Prostate gland (tissue), 2 donors: ENCODE results near the gene RILP. TPM values are rescaled to one million over a fixed set of nuclear protein-coding genes. Genes with fewer than 3 reads are reported as not detected.
A peak's percentile ranks its signal among the peaks of the same experiment; 100 is the strongest.

Source experiments
- DNase-seq: peaks from one replicate; pipeline ENCODE4 v3.0.0-alpha.2; 2019; ENCODE audit warnings: low spot score
- H3K27ac ChIP-seq, 2 donors: fragments of 200-600 bp; sonication (generic); 2 replicates each; pipeline ENCODE4 v1.5.1; 2017 to 2019
- H3K27me3 ChIP-seq: fragments of 200-600 bp; sonication (generic); replicated peaks from 2 replicates; pipeline ENCODE4 v1.5.1; 2019; ENCODE audit not compliant: insufficient read depth
- H3K36me3 ChIP-seq, 2 donors: fragments of 200-600 bp; sonication (generic); 1 replicate in 1 of 2; 2 replicates in 1 of 2; pipeline versions ENCODE4 v1.5.1 to v1.8.1; 2017 to 2019
- H3K4me1 ChIP-seq: fragments of 200-600 bp; sonication (generic); replicated peaks from 2 replicates; pipeline ENCODE4 v1.5.1; 2019
- H3K4me3 ChIP-seq, 2 donors: fragments of 200-600 bp; sonication (generic); 2 replicates each; pipeline ENCODE4 v1.5.1; 2017 to 2019
- H3K9me3 ChIP-seq: fragments of 200-600 bp; sonication (generic); 2 replicates; pipeline ENCODE4 v1.5.1; 2017
- POLR2A ChIP-seq: fragments of 450-650 bp; IDR thresholded peaks from one replicate; pipeline ENCODE4 v1.6.1; 2016; ENCODE audit warnings: antibody characterized with exemption, mild to moderate bottlenecking
- POLR2AphosphoS5 ChIP-seq: sonication (generic); formaldehyde crosslinking; IDR thresholded peaks from one replicate; pipeline ENCODE4 v1.6.1; 2017; ENCODE audit warnings: antibody characterized with exemption
- WGBS: methylation state at CpG from one replicate; pipeline ENCODE4 v1.1.5; 2018; 5-methylcytosine and 5-hydroxymethylcytosine counted together
- intact Hi-C: fragments of 100-400 bp; cut with DNase I; formaldehyde crosslinking; loops from one replicate; pipeline ENCODE4 v1.14.2; 2022
- small RNA-seq, 2 donors: library from RNA; depleted of rRNA; stranded (forward); fragments of <200 nt; gene quantifications; one replicate each; pipeline ENCODE3, GENCODE V24; 2016
- total RNA-seq, 2 donors: library from RNA; depleted of rRNA; stranded (reverse); fragments of >200 nt; gene quantifications; one replicate each; pipeline ENCODE4 v1.1.0, GENCODE V29; 2016
- TF ChIP-seq, protein P1 (sequence below), 4 experiments: fragments of 200-600 bp in 2 of 4; fragments of 450-650 bp in 2 of 4; sonication (generic) in 2 of 4; IDR thresholded peaks; 1 replicate in 3 of 4; 2 replicates in 1 of 4; pipeline ENCODE4 v1.5.1; 2016 to 2019; ENCODE audit warnings: antibody characterized with exemption in 4 of 4, mild to moderate bottlenecking in 2 of 4, moderate library complexity in 2 of 4

The RILP gene
- total RNA-seq, 2 donors from 2014 or later = 16.9 to 24.4 TPM

- no peaks in the 10 kb centered on the region for H3K4me1 ChIP-seq
- TF ChIP-seq, protein P1, sequence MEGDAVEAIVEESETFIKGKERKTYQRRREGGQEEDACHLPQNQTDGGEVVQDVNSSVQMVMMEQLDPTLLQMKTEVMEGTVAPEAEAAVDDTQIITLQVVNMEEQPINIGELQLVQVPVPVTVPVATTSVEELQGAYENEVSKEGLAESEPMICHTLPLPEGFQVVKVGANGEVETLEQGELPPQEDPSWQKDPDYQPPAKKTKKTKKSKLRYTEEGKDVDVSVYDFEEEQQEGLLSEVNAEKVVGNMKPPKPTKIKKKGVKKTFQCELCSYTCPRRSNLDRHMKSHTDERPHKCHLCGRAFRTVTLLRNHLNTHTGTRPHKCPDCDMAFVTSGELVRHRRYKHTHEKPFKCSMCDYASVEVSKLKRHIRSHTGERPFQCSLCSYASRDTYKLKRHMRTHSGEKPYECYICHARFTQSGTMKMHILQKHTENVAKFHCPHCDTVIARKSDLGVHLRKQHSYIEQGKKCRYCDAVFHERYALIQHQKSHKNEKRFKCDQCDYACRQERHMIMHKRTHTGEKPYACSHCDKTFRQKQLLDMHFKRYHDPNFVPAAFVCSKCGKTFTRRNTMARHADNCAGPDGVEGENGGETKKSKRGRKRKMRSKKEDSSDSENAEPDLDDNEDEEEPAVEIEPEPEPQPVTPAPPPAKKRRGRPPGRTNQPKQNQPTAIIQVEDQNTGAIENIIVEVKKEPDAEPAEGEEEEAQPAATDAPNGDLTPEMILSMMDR (IDR thresholded peaks at IDR 0.05) = no peak
- TF ChIP-seq POLR2A (no peak), POLR2AphosphoS5 (no peak)
- H3K4me3 ChIP-seq = no peak overlapping the region
- intact Hi-C loops = no loop called here
- no peak for DNase-seq
- no peaks in the 10 kb centered on the region for H3K27me3 ChIP-seq
- no peak overlapping the region for H3K27ac ChIP-seq
- WGBS = 67% methylated on average over 35 of the region's 35 CpGs
- H3K36me3 ChIP-seq = no peaks in the 10 kb centered on the region
- no peaks in the 10 kb centered on the region for H3K9me3 ChIP-seq
Observed at GRCh38 chr17:1604831-1605528, 44.7 kb downstream of the RILP start.

DNA sequence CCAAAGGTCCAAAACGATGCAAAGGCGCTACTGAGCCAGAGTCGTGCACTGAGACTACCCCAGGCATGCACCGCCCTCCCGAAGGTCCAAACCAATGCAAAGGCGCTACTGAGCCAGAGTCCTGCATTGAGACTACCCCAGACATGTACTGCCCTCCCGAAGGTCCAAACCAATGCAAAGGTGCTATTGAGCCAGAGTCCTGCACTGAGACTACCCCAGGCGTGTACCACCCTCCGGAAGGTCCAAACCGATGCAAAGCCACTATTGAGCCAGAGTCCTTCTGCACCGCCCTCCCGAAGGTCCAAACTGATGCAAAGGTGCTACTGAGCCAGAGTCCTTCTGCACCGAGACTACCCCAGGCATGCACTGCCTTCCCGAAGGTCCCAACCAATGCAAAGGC, 48.1 kb downstream of the RILP start:
- TF ChIP-seq, protein P1 (IDR thresholded peaks at IDR 0.05) = no peak
- TF ChIP-seq POLR2A = no peak
- no peak for TF ChIP-seq POLR2AphosphoS5
- intact Hi-C loops = no loop called here

GRCh38 chr17:1598399-1599095, 51.1 kb downstream of the RILP start:
- Histone ChIP-seq H3K27ac (peak overlapping the region; percentile 66 to 69), H3K4me1 (no peaks in the 10 kb centered on the region), H3K4me3 (no peak overlapping the region), H3K36me3 (no peaks in the 10 kb centered on the region), H3K27me3 (no peaks in the 10 kb centered on the region), H3K9me3 (no peaks in the 10 kb centered on the region)
- 91% methylated on average over 8 of the region's 8 CpGs for WGBS
- TF ChIP-seq POLR2AphosphoS5 = no peak
- TF ChIP-seq, protein P1 (IDR thresholded peaks at IDR 0.05) = no peak
- TF ChIP-seq POLR2A = no peak
- no peak for DNase-seq
- intact Hi-C loops = no loop called here

More for the DNA sequence above, 48.1 kb downstream of the RILP start:
- WGBS = 97% methylated on average over 14 of the region's 14 CpGs
- Histone ChIP-seq H3K27ac (no peak overlapping the region), H3K27me3 (no peaks in the 10 kb centered on the region), H3K36me3 (no peaks in the 10 kb centered on the region), H3K9me3 (no peaks in the 10 kb centered on the region), H3K4me1 (no peaks in the 10 kb centered on the region), H3K4me3 (no peak overlapping the region)
- DNase-seq = no peak

- no peak overlapping the region for H3K4me3 ChIP-seq
- H3K27me3 ChIP-seq = no peaks in the 10 kb centered on the region
- peak; percentile 31 for DNase-seq
- intact Hi-C loops = no loop called here
- no peaks in the 10 kb centered on the region for H3K36me3 ChIP-seq
- H3K9me3 ChIP-seq = no peaks in the 10 kb centered on the region
- WGBS = 67% methylated on average over 14 of the region's 14 CpGs
- no peaks in the 10 kb centered on the region for H3K4me1 ChIP-seq
- peak overlapping the region; percentile 66 to 69 for H3K27ac ChIP-seq
- TF ChIP-seq, protein P1 (IDR thresholded peaks at IDR 0.05) = no peak
- peak; percentile 59 for TF ChIP-seq POLR2AphosphoS5
- TF ChIP-seq POLR2A = no peak
Observed at GRCh38 chr17:1597861-1598342, 51.8 kb downstream of the RILP start.

Small RNAs within 50 kb of the gene (small RNA-seq; reads per million reads assigned to genes)
- 0 reads per million in 2 donors for gene RN7SL105P

Other genes starting within 250 kb of the RILP start
- gene YWHAE, start 249.6 kb downstream of the RILP start, total RNA-seq = 100 to 1,000 TPM; 643 to 716 TPM
- gene CRK, start 193.6 kb downstream of the RILP start, total RNA-seq = 10 to 100 TPM; 52.6 to 77.7 TPM
- gene MYO1C, start 157.2 kb downstream of the RILP start, total RNA-seq = 100 to 1,000 TPM in 1 of 2 donors, 10 to 100 TPM in 1; 94.4 to 120 TPM
- gene INPP5K, start 133.3 kb downstream of the RILP start, total RNA-seq = 10 to 100 TPM; 82.7 to 87.4 TPM
- 10 to 100 TPM; 51.6 to 57.5 TPM for gene PITPNA, start 87.1 kb downstream of the RILP start, total RNA-seq
- gene SLC43A2, start 21.0 kb downstream of the RILP start, total RNA-seq = 10 to 100 TPM; 11.8 to 14.8 TPM
- gene SCARF1, start 4.1 kb downstream of the RILP start, total RNA-seq = 10 to 100 TPM; 11.0 to 14.5 TPM
- 100 to 1,000 TPM; 235 to 321 TPM for gene PRPF8, start 35.0 kb upstream of the RILP start, total RNA-seq
- 1 to 10 TPM; 2.3 TPM for gene TLCD2, start 60.5 kb upstream of the RILP start, total RNA-seq
- 10 to 100 TPM; 39.2 to 72.9 TPM for gene WDR81, start 74.8 kb upstream of the RILP start, total RNA-seq
- 10 to 100 TPM; 30.4 to 56.1 TPM for gene SERPINF2, start 93.0 kb upstream of the RILP start, total RNA-seq
- 1,000 to 10,000 TPM in 1 of 2 donors, 100 to 1,000 TPM in 1; 119 to 2,127 TPM for gene SERPINF1, start 112.2 kb upstream of the RILP start, total RNA-seq
- gene SMYD4, start 180.0 kb upstream of the RILP start, total RNA-seq = 10 to 100 TPM; 13.6 to 14.7 TPM
- 10 to 100 TPM; 33.0 to 34.0 TPM for gene RPA1, start 180.1 kb upstream of the RILP start, total RNA-seq